NCI-H1417 (cell line): ENCODE data around the gene EWSR1.
"Not testable (repeated sequence)": the region's sequence is repeated elsewhere in the genome, so short reads cannot be mapped to it uniquely, and the experiment has no call there.

Source experiments
- DNase-seq, 3 experiments: peaks; one replicate each; lab custom pipeline; 2025; lab: John Stamatoyannopoulos, UW

Gene EWSR1

GRCh38 chr22:29267858-29268510 lies at the start of gene EWSR1, which contains the start of gene RHBDD3:
TSS of gene EWSR1 (plus strand) at chr22:29268268. CDS start at chr22:29268337, 69 bp downstream.
TSS of gene RHBDD3 (minus strand) at chr22:29267981. CDS start at chr22:29265626, 2,355 bp downstream.
- peak; percentile 91 to 97 (median 95) for DNase-seq

GRCh38 chr22:29218758-29219408 lies 49.2 kb upstream of the EWSR1 start:
- no peak for DNase-seq

- not testable (repeated sequence) for DNase-seq
These were observed 48.7 kb upstream of the EWSR1 start for GRCh38 chr22:29219409-29219782.

DNA sequence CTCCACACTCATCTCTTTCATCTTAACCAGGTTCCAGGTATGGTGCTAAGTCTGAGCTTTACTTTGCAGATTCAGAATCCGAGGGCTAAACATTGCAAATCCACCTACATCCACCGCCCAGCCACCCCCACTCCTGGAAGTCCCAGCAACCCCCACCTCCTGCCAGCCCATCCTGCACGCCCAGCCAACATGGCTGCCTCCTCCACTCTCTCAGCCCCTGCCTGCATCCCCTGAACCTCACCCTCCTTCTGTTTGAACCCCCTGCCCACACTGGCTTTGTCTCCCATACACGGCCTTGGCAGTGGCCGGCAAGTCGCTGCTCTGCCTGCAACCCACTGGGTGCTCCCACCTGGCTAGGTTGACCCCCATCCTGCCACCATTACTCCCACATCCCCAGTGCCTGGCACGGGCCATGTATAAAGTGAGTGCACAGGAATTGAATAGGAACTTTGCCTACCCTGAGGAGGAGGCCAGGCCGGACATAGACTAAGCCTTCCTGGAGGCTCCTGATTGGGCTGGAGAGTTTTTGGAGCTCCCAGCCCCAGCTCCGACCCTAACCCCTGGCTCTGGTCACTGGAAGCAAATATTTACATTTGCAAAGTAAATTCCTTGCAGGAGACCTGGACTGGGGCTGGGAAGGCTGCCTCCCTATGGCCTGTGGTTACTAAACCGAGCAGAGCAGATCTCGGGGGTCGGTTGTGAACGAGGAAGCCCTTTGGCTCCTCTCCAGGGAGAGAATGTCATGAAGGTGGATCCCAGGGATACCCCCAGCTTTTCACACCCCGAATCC lies 48.0 kb upstream of the EWSR1 start:
- no peak for DNase-seq

DNA sequence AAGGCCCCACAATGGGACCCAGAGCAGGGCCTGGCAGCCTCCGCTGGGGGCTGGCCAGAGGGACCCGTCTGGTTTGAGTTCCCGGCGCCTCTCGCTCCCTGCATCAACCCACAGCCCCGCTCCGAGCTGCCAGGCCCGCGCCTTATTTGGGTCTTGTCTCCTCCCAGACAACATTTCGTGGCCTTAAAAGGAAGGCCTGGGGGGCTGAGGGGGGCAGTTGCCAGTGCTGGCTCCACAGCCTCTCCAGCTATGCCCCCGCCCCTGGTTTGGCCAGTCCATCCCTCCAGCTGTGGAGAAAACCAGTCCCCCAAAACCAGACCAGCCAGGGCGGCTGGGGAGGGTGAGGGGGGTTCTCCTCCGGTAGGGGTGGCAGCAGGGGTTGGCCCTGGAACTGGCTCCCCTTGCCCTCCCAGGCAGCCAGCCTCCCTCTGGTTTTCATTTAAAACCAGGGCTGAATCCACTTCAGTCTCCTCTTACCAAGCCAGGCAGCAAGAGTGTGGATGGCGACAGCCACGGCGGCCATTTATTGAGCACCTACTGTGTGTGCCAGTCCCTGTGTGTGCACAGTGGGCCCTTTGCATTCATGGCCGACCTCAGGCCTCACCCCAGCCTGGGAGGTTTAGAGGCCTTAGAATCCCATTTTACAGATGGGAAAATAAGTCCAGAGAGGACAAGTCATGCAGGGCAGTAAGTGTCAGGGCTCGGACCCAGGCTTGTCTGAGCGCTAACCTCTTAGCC lies 43.8 kb upstream of the EWSR1 start:
- no peak for DNase-seq

GRCh38 chr22:29224859-29225410 lies 43.1 kb upstream of the EWSR1 start:
- DNase-seq, result no peak

DNA sequence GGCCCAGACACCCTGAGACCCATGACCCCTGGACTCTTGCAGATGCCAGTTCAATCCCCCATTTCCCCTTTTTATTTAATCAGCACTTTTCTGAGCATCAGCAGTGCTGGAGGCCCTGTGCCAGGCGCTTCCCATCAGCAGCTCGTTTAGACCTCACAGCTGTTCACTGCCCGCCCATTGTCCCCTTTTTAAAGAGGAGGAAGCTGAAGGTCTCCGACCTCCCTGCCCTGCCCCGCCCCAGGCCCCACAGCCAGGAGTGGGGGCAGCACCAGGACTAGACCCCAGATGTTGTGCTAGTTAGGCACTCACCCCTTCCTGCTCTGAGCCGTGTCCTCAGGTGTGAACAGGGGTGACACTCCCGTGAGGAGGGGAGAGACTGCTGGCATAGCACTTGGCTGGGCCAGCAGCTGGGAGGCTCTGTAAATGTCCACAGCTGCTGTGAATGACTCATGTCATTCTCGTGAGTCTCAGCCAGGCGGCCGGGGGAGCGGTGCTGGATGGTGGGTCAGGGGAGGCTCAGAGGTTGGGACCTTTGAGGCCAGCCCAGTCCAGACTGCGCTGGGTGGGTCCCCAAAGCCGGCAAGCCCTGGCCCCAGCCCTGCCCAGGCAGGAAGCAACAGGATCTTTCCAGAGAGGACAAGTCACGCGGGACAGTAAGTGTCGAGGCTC lies 42.5 kb upstream of the EWSR1 start:
- DNase-seq, result peak in 1 of 3 experiments; percentile 3

GRCh38 chr22:29226351-29226981 lies 41.6 kb upstream of the EWSR1 start:
- no peak for DNase-seq

GRCh38 chr22:29230972-29231875 lies 36.8 kb upstream of the EWSR1 start:
- no peak for DNase-seq

DNA sequence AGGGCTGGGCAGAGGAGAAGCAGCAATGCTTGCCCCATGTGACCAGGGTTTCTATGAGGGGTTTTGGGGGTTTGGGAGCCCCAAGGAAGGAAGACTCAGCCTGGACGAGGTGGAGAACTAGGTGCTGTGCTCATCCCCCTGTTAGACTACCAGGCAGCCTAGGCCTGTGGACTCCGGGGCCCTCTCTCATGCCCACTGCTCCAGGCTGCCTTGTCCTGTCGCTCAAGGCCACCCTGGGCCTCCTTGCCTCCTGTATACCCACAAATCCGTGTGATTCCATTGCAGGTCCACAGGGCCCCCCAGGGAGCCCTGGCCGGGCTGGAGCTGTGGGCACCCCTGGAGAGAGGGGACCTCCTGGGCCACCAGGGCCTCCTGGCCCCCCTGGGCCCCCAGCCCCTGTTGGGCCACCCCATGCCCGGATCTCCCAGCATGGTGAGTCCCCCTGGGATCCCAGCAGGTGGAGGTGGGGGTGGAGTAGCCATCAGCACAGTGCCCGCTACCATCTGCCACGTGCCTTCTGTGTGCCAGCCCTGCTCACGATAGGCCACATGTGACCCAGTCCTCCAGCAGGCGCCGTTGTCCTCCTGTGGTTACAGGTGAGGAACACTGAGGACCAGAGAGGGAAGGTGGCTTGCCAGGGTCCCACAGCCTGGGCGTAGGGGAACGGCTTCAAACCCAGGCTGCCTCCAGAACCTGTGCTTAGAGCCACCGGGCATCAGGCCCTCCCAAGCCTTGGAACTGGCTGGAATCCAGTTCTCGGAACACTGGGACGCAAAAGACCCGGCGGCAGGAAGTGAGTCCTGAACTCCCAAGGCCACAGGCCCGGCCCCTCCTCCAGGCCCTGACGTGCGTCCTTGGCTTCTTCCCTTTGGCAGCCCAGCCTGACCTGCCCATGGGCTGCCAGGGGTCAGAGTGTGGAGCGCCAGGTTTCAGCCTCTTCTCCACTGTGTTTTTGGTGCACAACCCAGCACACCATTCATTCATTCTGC lies 35.8 kb upstream of the EWSR1 start:
- DNase-seq, result no peak

DNA sequence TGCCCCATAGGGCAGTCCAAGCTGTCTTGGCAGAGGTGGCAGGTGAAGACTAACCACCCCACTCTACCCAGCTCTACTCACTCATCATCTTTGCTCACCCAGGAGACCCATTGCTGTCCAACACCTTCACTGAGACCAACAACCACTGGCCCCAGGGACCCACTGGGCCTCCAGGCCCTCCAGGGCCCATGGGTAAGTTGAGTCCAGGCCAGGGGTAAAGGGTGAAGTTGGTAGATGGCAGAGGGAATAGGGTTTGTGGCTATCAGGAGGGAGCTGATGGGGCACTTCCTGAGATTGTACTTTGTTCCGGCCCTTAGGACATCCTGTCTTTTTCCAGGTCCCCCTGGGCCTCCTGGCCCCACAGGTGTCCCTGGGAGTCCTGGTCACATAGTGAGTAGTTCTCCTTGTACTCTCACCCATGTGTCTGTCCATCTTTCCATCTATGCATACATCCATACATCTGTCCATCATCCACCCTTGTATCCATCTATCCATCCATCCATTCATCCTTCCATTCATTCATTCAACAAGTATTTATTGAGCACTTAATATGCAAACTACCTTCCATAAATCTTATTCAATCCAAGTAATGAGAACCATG lies 34.7 kb upstream of the EWSR1 start:
- DNase-seq, result no peak

DNA sequence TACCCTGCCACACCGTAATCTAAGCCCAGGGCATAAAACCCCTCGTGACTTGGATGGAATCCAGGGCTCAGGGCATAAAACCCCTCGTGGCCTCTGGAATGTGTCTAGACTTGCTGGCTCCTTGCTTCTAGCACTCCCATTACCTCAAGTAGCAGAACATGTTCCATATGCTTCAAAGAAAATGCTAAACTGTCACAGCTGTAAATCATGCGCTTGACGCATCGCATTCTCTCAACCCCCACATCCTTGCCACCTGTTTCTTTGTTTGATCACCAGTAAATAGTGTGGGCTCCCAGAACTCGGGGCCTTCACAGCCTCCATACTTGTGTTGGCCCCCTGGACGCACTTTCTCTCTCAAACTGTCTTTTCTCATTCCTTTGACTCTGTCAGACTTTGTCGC lies 27.6 kb upstream of the EWSR1 start:
- peak in 1 of 3 experiments; percentile 43 for DNase-seq

- DNase-seq, result no peak
These were observed 24.1 kb upstream of the EWSR1 start for GRCh38 chr22:29243874-29244446.

- DNase-seq, result no peak
These were observed 23.1 kb upstream of the EWSR1 start for GRCh38 chr22:29244785-29245625.

DNA sequence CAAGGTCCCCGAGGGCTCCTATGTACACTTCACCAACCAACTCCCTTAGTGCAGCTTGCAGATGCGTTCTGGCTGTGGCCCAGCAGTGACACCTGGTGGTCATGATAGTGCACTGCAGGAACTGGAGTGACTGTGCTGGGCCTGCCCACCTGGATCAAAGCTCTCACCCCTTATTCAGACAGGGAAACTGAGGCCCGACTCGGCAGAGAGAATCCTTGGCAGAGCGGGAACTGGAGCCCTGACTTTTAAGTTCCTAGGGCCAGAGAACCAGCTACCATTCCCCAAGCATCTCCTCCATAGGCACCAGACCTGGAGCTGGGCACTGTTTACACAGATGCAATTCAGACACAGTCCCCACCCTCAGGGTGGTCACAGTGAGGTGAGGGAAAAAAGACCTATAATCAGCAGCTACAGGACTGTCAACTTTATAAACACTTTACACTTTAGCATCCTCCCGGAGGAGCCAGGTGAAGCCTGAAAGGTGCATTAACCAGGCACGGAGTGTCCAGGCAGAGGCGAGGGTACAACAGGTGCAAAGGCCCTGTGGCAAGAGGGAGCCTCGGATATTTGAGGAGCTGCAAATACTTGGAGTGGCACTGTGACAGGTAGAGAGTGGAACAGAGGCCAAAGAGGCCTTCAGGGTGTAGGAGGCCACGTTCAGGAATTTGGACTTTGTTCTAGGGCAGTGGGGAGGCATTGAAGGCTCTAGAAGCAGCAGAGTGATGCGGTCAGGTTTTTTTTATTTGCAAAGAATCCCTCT lies 22.3 kb upstream of the EWSR1 start:
- DNase-seq, result peak; percentile 10 to 62 (median 47)

DNA sequence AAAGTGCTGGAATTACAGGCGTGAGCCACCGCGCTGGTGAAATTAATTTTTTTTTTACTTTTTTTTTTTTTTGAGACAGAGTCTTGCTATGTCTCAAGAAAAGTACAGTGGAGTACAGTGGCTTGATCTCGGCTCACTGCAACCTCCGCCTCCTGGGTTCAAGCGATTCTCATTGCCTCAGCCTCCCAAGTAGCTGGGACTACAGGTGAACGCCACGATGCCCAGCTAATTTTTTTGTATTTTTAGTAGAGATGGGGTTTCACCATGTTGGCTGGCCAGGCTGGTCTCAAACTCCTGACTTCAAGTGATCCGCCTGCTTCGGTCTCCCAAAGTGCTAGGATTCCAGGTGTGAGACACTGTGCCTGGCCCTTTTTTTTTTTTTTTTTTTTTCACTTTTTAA lies 20.2 kb upstream of the EWSR1 start:
- DNase-seq, result not testable (repeated sequence)
